ENCODE measurements around the gene COL4A2.

DNA sequence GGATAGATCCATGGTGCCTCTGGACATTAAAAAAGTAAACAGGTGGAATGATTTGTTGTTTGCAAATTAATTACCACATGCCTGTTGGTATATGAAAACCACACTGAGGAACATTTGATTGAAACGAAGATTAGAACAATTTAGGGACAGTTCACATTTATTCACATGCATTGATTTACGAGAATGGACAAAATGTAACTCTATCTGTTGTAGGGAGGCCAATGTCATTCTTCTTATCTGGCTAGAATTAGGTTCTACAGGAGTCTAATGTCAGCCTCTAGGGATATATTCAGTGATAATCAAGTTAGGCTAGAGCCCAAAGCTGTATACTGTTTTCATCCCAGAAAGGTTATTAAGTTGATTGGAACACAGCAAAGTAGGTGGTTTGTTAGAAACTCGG is 125.4 kb downstream of the COL4A2 start:
- no peak for TF ChIP-seq POLR2A (IDR thresholded peaks at IDR 0.05)
- TF ChIP-seq, protein P1, sequence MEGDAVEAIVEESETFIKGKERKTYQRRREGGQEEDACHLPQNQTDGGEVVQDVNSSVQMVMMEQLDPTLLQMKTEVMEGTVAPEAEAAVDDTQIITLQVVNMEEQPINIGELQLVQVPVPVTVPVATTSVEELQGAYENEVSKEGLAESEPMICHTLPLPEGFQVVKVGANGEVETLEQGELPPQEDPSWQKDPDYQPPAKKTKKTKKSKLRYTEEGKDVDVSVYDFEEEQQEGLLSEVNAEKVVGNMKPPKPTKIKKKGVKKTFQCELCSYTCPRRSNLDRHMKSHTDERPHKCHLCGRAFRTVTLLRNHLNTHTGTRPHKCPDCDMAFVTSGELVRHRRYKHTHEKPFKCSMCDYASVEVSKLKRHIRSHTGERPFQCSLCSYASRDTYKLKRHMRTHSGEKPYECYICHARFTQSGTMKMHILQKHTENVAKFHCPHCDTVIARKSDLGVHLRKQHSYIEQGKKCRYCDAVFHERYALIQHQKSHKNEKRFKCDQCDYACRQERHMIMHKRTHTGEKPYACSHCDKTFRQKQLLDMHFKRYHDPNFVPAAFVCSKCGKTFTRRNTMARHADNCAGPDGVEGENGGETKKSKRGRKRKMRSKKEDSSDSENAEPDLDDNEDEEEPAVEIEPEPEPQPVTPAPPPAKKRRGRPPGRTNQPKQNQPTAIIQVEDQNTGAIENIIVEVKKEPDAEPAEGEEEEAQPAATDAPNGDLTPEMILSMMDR (IDR thresholded peaks at IDR 0.05) = no peak
